BJ (cell line): Measurements from ENCODE around the gene FAM171A1. TPM values are rescaled to one million over a fixed set of nuclear protein-coding genes. Genes with fewer than 3 reads are reported as not detected.
"Not testable (repeated sequence)": the region's sequence is repeated elsewhere in the genome, so short reads cannot be mapped to it uniquely, and the experiment has no call there.

Source experiments
- CTCF ChIA-PET: fragments of 350-600 bp; formaldehyde crosslinking; extraction: SDS; loops from one replicate; lab custom pipeline; 2021; ENCODE audit warnings: antibody characterized with exemption, inconsistent platforms; lab: Yijun Ruan, JAX
- POLR2A ChIA-PET: fragments of 300-600 bp; sonication (Branson Sonifier 250); formaldehyde crosslinking; extraction: SDS; loops from one replicate; lab custom pipeline; 2021; ENCODE audit warnings: antibody characterized with exemption; lab: Charles Lee
- DNase-seq: peaks from one replicate; pipeline ENCODE4 v3.0.0-alpha.2; 2011; ENCODE audit warnings: low read depth
- H3K27me3 ChIP-seq: 2 replicates; pipeline ENCODE4 v1.6.0; 2011; ENCODE audit warnings: low read length; ENCODE audit not compliant: control insufficient read depth, insufficient read depth
- H3K36me3 ChIP-seq: 2 replicates; pipeline ENCODE4 v1.5.1; 2011; ENCODE audit warnings: low read length; ENCODE audit not compliant: control insufficient read depth, insufficient read depth
- H3K4me3 ChIP-seq: 2 replicates; pipeline ENCODE4 v1.5.1; 2011; ENCODE audit warnings: low read depth, mild to moderate bottlenecking, control low read depth, low read length
- CTCF ChIP-seq: IDR thresholded peaks from 2 replicates; pipeline ENCODE4 v1.5.1; 2011; ENCODE audit warnings: low read depth, mild to moderate bottlenecking, control low read depth, inconsistent platforms, low read length, moderate library complexity; ENCODE audit not compliant: insufficient read depth
- polyA plus RNA-seq: library from polyadenylated mRNA; depleted of rRNA; stranded (reverse); fragments of >200 nt; gene quantifications from 2 replicates; pipeline ENCODE4 v1.2.3, GENCODE V29; 2011

Gene FAM171A1
- polyA plus RNA-seq, 1 experiment, result 18.4 TPM

DNA sequence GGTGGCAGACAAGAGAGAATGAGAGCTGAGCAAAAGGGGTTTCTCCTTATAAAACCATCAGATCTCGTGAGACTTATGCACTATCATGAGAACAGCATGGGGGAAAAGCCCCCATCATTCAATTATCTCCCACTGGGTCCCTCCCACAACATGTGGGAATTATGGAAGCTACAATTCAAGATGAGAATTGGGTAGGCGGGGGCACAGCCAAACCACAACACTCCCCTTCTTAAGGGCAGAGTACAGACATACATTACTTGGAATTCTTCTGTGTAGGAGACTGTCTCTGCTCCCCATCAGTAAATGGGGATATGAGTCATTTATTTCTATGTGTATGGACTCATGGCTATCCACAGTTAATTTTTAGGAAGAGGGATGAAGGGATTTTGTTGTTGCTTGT is 31.2 kb downstream of the FAM171A1 start:
- Histone ChIP-seq H3K27me3 (no peaks in the 10 kb centered on the region), H3K4me3 (no peak overlapping the region), H3K36me3 (no peaks in the 10 kb centered on the region)
- ChIA-PET POLR2A (no interaction called here), CTCF (no interaction called here)
- no peak for DNase-seq
- TF ChIP-seq CTCF, result no peak

GRCh38 chr10:15337441-15337923 is 33.6 kb downstream of the FAM171A1 start:
- H3K36me3 ChIP-seq, POLR2A ChIA-PET, H3K4me3 ChIP-seq, DNase-seq, H3K27me3 ChIP-seq: not testable (repeated sequence)
- CTCF ChIA-PET, result interaction anchor here (0.7 kb wide), 1 partner anchor 144 kb away, joined by 4 read pairs; no protein-coding TSS in a partner anchor

GRCh38 chr10:15336211-15336610 is 34.9 kb downstream of the FAM171A1 start:
- TF ChIP-seq CTCF, result no peak
- Histone ChIP-seq H3K4me3 (no peak overlapping the region), H3K27me3 (no peaks in the 10 kb centered on the region), H3K36me3 (no peaks in the 10 kb centered on the region)
- no peak for DNase-seq
- POLR2A ChIA-PET, result no interaction called here
- CTCF ChIA-PET, result no interaction called here

- no peak for DNase-seq
These were observed 35.6 kb downstream of the FAM171A1 start for GRCh38 chr10:15335508-15335907.

GRCh38 chr10:15334650-15335323 is 36.3 kb downstream of the FAM171A1 start:
- CTCF ChIA-PET, result no interaction called here
- H3K27me3 ChIP-seq, result no peaks in the 10 kb centered on the region
- POLR2A ChIA-PET, result no interaction called here
- H3K4me3 ChIP-seq, result no peak overlapping the region
- DNase-seq, result no peak
- TF ChIP-seq CTCF, result no peak
- no peaks in the 10 kb centered on the region for H3K36me3 ChIP-seq

More at GRCh38 chr10:15335508-15335907, 35.6 kb downstream of the FAM171A1 start:
- Histone ChIP-seq H3K4me3 (no peak overlapping the region), H3K27me3 (no peaks in the 10 kb centered on the region), H3K36me3 (no peaks in the 10 kb centered on the region)
- ChIA-PET CTCF (no interaction called here), POLR2A (no interaction called here)
- no peak for TF ChIP-seq CTCF
